HL-60 (cell line): ENCODE data around the gene SLC25A52.

ENCODE experiments used
- DNase-seq, 2 experiments: peaks; one replicate each; pipeline ENCODE4 v3.0.0-alpha.2; 2010 to 2020; ENCODE audit warnings: low read depth in 1 of 2, low spot score in 1 of 2
- H3K27ac ChIP-seq: fragments of 250-450 bp; sonication (Bioruptor Pico); replicated peaks from 2 replicates; pipeline ENCODE4 v1.5.1; 2020; ENCODE audit warnings: mild to moderate bottlenecking, moderate library complexity
- H3K27me3 ChIP-seq: fragments of 250-450 bp; sonication (Bioruptor Pico); 2 replicates; pipeline ENCODE4 v1.5.1; 2021; ENCODE audit warnings: mild to moderate bottlenecking, moderate library complexity; ENCODE audit not compliant: insufficient read depth, poor library complexity, severe bottlenecking
- H3K4me3 ChIP-seq: replicated peaks from 2 replicates; pipeline ENCODE4 v1.5.1; 2011; ENCODE audit warnings: mild to moderate bottlenecking, control low read depth, low read length; ENCODE audit not compliant: insufficient read depth
- CTCF ChIP-seq: IDR thresholded peaks from one replicate; pipeline ENCODE4 v1.5.1; 2011; ENCODE audit warnings: low read length, control low read depth, inconsistent platforms; ENCODE audit not compliant: insufficient read depth
- GABPA ChIP-seq: IDR thresholded peaks from 2 replicates; pipeline ENCODE4 v1.6.1; 2012; ENCODE audit warnings: low read depth
- POLR2AphosphoS5 ChIP-seq: IDR thresholded peaks from 2 replicates; pipeline ENCODE4 v1.6.1; 2012; ENCODE audit warnings: low read depth
- REST ChIP-seq: IDR thresholded peaks from 2 replicates; pipeline ENCODE4 v1.6.1; 2012; ENCODE audit warnings: low read depth; ENCODE audit not compliant: insufficient replicate concordance
- SPI1 ChIP-seq: IDR thresholded peaks from 2 replicates; pipeline ENCODE4 v1.6.1; 2012; ENCODE audit warnings: low read depth, mild to moderate bottlenecking, borderline replicate concordance

The SLC25A52 gene

GRCh38 chr18:31741097-31741735, 19.5 kb downstream of the SLC25A52 start:
- TF ChIP-seq CTCF (peak; percentile 92), SPI1 (no peak), GABPA (no peak)
- no peaks in the 10 kb centered on the region for H3K27me3 ChIP-seq
- DNase-seq = peak; percentile 13 to 60

GRCh38 chr18:31740180-31740579, 20.5 kb downstream of the SLC25A52 start:
- no peak for DNase-seq
- TF ChIP-seq POLR2AphosphoS5 (no peak), REST (no peak), SPI1 (no peak), CTCF (no peak)
- Histone ChIP-seq H3K4me3 (no peak overlapping the region), H3K27ac (no peak overlapping the region), H3K27me3 (no peaks in the 10 kb centered on the region)

More at GRCh38 chr18:31741097-31741735, 19.5 kb downstream of the SLC25A52 start:
- Histone ChIP-seq H3K27ac (no peak overlapping the region), H3K4me3 (no peak overlapping the region)

GRCh38 chr18:31739651-31740050, 21.0 kb downstream of the SLC25A52 start:
- no peak overlapping the region for H3K4me3 ChIP-seq
- no peaks in the 10 kb centered on the region for H3K27me3 ChIP-seq
- TF ChIP-seq CTCF (no peak), GABPA (no peak)
- no peak overlapping the region for H3K27ac ChIP-seq
- DNase-seq = no peak

- Histone ChIP-seq H3K27ac (no peak overlapping the region), H3K27me3 (no peaks in the 10 kb centered on the region), H3K4me3 (no peak overlapping the region)
- TF ChIP-seq POLR2AphosphoS5 (no peak), SPI1 (no peak), REST (no peak), GABPA (no peak)
- DNase-seq = peak in 1 of 2 experiments; percentile 8
Observed at GRCh38 chr18:31738460-31739407, 21.9 kb downstream of the SLC25A52 start.
